Subcutaneous abdominal adipose tissue (tissue), 5 donors: ENCODE data around the gene SLC25A2.
"Not testable (repeated sequence)": the region's sequence is repeated elsewhere in the genome, so short reads cannot be mapped to it uniquely, and the experiment has no call there.

Experiments used
- H3K27ac ChIP-seq: one replicate; pipeline ENCODE4 v1.7.0; 2013; ENCODE audit warnings: low read depth, mild to moderate bottlenecking, inconsistent platforms, low read length, moderate library complexity
- H3K27me3 ChIP-seq, 5 donors: one replicate each; pipeline ENCODE4 v1.7.0; 2013; ENCODE audit warnings: low read length in 5 of 5, inconsistent platforms in 1 of 5; ENCODE audit not compliant: control insufficient read depth in 5 of 5, insufficient read depth in 4 of 5
- H3K36me3 ChIP-seq, 5 donors: one replicate each; pipeline ENCODE4 v1.7.0; 2013; ENCODE audit warnings: low read length in 5 of 5; ENCODE audit not compliant: control insufficient read depth in 5 of 5, insufficient read depth in 5 of 5
- H3K4me1 ChIP-seq, 5 donors: one replicate each; pipeline ENCODE4 v1.7.0; 2013; ENCODE audit warnings: low read length in 5 of 5, mild to moderate bottlenecking in 3 of 5, moderate library complexity in 1 of 5; ENCODE audit not compliant: control insufficient read depth in 5 of 5, insufficient read depth in 5 of 5
- H3K4me3 ChIP-seq, 5 donors: one replicate each; pipeline ENCODE4 v1.7.0; 2013; ENCODE audit warnings: low read length in 5 of 5, low read depth in 1 of 5
- H3K9ac ChIP-seq, 5 donors: one replicate each; pipeline ENCODE4 v1.7.0; 2013; ENCODE audit warnings: low read length in 5 of 5, mild to moderate bottlenecking in 4 of 5, moderate library complexity in 3 of 5
- H3K9me3 ChIP-seq, 5 donors: one replicate each; pipeline ENCODE4 v1.7.0; 2013; ENCODE audit warnings: low read length in 5 of 5; ENCODE audit not compliant: control insufficient read depth in 5 of 5
- donor health status: healthy.
- donor health status: healthy.
- donor health status: healthy.
- donor health status: healthy.
- donor health status: healthy.

The SLC25A2 gene

GRCh38 chr5:141303756-141304155, at the start of gene SLC25A2:
TSS of gene SLC25A2 (minus strand) at chr5:141304049. CDS start at chr5:141303865, 184 bp downstream.
- H3K27ac ChIP-seq: no peak within 1 kb of the TSS
- H3K9me3 ChIP-seq: peaks cover 46 to 87% (median 83%) of the 10 kb centered on the region in 5 donors
- peak within 1 kb of the TSS; percentile 24 to 53 (median 45) for H3K4me3 ChIP-seq
- no peaks in the 10 kb centered on the region for H3K4me1 ChIP-seq
- no peaks in the 10 kb centered on the region for H3K27me3 ChIP-seq
- no peaks in the 10 kb centered on the region for H3K36me3 ChIP-seq
- no peak within 1 kb of the TSS for H3K9ac ChIP-seq

GRCh38 chr5:141351591-141351990, 47.7 kb upstream of the SLC25A2 start:
- peaks cover 36 to 70% (median 58%) of the 10 kb centered on the region in 5 donors for H3K9me3 ChIP-seq
- H3K9ac ChIP-seq: no peak overlapping the region
- H3K27ac ChIP-seq: no peak overlapping the region
- peaks cover 0 to 18% (median 6%) of the 10 kb centered on the region in 5 donors for H3K27me3 ChIP-seq
- no peaks in the 10 kb centered on the region for H3K36me3 ChIP-seq
- H3K4me1 ChIP-seq: peaks cover 0 to 11% (median 8%) of the 10 kb centered on the region in 5 donors
- H3K4me3 ChIP-seq: peak overlapping the region in 3 of 5 donors; percentile 14 to 35 (median 25)

GRCh38 chr5:141349917-141350619, 46.2 kb upstream of the SLC25A2 start, which contains the start of gene PCDHGB1:
TSS of gene PCDHGB1 (plus strand) at chr5:141350099. CDS start at chr5:141350261, 162 bp downstream.
- peaks cover 26 to 60% (median 52%) of the 10 kb centered on the region in 5 donors for H3K9me3 ChIP-seq
- peak within 1 kb of the TSS; percentile 34 to 63 (median 39) for H3K4me3 ChIP-seq
- peaks cover 0 to 6% (median 2%) of the 10 kb centered on the region in 5 donors for H3K4me1 ChIP-seq
- no peaks in the 10 kb centered on the region for H3K36me3 ChIP-seq
- H3K9ac ChIP-seq: no peak within 1 kb of the TSS
- H3K27me3 ChIP-seq: peaks cover 0 to 17% (median 6%) of the 10 kb centered on the region in 5 donors
- H3K27ac ChIP-seq: no peak within 1 kb of the TSS

- peaks cover 0 to 12% (median 0%) of the 10 kb centered on the region in 5 donors for H3K4me1 ChIP-seq
- not testable (repeated sequence) for H3K27me3 ChIP-seq, H3K27ac ChIP-seq, H3K4me3 ChIP-seq, H3K36me3 ChIP-seq, H3K9ac ChIP-seq
- peaks cover 25 to 58% (median 52%) of the 10 kb centered on the region in 5 donors for H3K9me3 ChIP-seq
These were observed 42.2 kb upstream of the SLC25A2 start for GRCh38 chr5:141346017-141346416.

GRCh38 chr5:141345327-141345726, 41.5 kb upstream of the SLC25A2 start:
- no peaks in the 10 kb centered on the region for H3K36me3 ChIP-seq
- no peak overlapping the region for H3K9ac ChIP-seq
- peak overlapping the region in 4 of 5 donors; percentile 4 to 61 (median 42) for H3K4me3 ChIP-seq
- no peak overlapping the region for H3K27ac ChIP-seq
- H3K4me1 ChIP-seq: peaks cover 0 to 12% (median 0%) of the 10 kb centered on the region in 5 donors
- H3K9me3 ChIP-seq: peaks cover 22 to 59% (median 49%) of the 10 kb centered on the region in 5 donors
- H3K27me3 ChIP-seq: peaks cover 0 to 6% (median 3%) of the 10 kb centered on the region in 5 donors

GRCh38 chr5:141343953-141344463, 40.2 kb upstream of the SLC25A2 start:
- peak overlapping the region in 1 of 5 donors; percentile 41 for H3K9ac ChIP-seq
- peak overlapping the region; percentile 52 to 67 (median 61) for H3K4me3 ChIP-seq
- H3K36me3 ChIP-seq: no peaks in the 10 kb centered on the region
- H3K27ac ChIP-seq: no peak overlapping the region
- H3K4me1 ChIP-seq: peaks cover 0 to 15% (median 5%) of the 10 kb centered on the region in 5 donors
- H3K27me3 ChIP-seq: peaks cover 0 to 15% (median 3%) of the 10 kb centered on the region in 5 donors
- peaks cover 29 to 65% (median 54%) of the 10 kb centered on the region in 5 donors for H3K9me3 ChIP-seq

- Histone ChIP-seq H3K27me3 (peaks cover 0 to 12% (median 3%) of the 10 kb centered on the region in 5 donors), H3K4me3 (peak within 1 kb of the TSS; percentile 52 to 67 (median 61)), H3K36me3 (no peaks in the 10 kb centered on the region), H3K9me3 (peaks cover 26 to 65% (median 54%) of the 10 kb centered on the region in 5 donors), H3K9ac (peak within 1 kb of the TSS in 1 of 5 donors; percentile 41), H3K27ac (no peak within 1 kb of the TSS), H3K4me1 (peaks cover 0 to 19% (median 9%) of the 10 kb centered on the region in 5 donors)
These were observed 39.5 kb upstream of the SLC25A2 start, which contains the start of gene PCDHGA3 for GRCh38 chr5:141343242-141343952. TSS of gene PCDHGA3 (plus strand) at chr5:141343829. CDS start at chr5:141344034, 205 bp downstream.

- no peak overlapping the region for H3K9ac ChIP-seq
- peaks cover 0 to 19% (median 9%) of the 10 kb centered on the region in 5 donors for H3K4me1 ChIP-seq
- no peak overlapping the region for H3K27ac ChIP-seq
- peaks cover 0 to 14% (median 3%) of the 10 kb centered on the region in 5 donors for H3K27me3 ChIP-seq
- peak overlapping the region in 1 of 5 donors; percentile 15 for H3K4me3 ChIP-seq
- H3K9me3 ChIP-seq: peaks cover 26 to 64% (median 59%) of the 10 kb centered on the region in 5 donors
- H3K36me3 ChIP-seq: no peaks in the 10 kb centered on the region
These were observed 38.9 kb upstream of the SLC25A2 start for GRCh38 chr5:141342773-141343172.

GRCh38 chr5:141340781-141341354, 37.0 kb upstream of the SLC25A2 start:
- H3K9ac ChIP-seq, H3K36me3 ChIP-seq, H3K27ac ChIP-seq: not testable (repeated sequence)
- H3K9me3 ChIP-seq: peaks cover 33 to 69% (median 58%) of the 10 kb centered on the region in 5 donors
- peaks cover 0 to 19% (median 9%) of the 10 kb centered on the region in 5 donors for H3K4me1 ChIP-seq
- peak overlapping the region in 2 of 5 donors; percentile 28 for H3K4me3 ChIP-seq
- H3K27me3 ChIP-seq: peaks cover 0 to 14% (median 3%) of the 10 kb centered on the region in 5 donors
